Measurements from ENCODE around the gene ELMO1. TPM values are rescaled to one million over a fixed set of nuclear protein-coding genes. Genes with fewer than 3 reads are reported as not detected.

The ELMO1 gene
- total and polyA plus RNA-seq, 4 donors, result 6.7 to 51.5 (median 14.8) TPM

- Histone ChIP-seq H3K9me3 (ENCODE audit: control insufficient read depth in 4 of 4, low read length in 3 of 4) (no peaks in the 10 kb centered on the region), H3K4me3 (ENCODE audit: low read depth in 1 of 3, low read length in 3 of 3) (no peak overlapping the region), H3K27me3 (ENCODE audit: control insufficient read depth in 4 of 4, insufficient read depth in 4 of 4, low read length in 3 of 4) (no peaks in the 10 kb centered on the region), H3K27ac (ENCODE audit: low read depth in 1 of 2, low read length in 2 of 2) (no peak overlapping the region), H3K36me3 (ENCODE audit: control insufficient read depth in 4 of 4, insufficient read depth in 3 of 4, low read depth in 1 of 4, low read length in 3 of 4) (peaks cover 0 to 7% (median 1%) of the 10 kb centered on the region in 4 donors), H3K4me1 (ENCODE audit: control insufficient read depth in 4 of 4, insufficient read depth in 4 of 4, low read length in 3 of 4) (no peaks in the 10 kb centered on the region), H3K9ac (ENCODE audit: low read depth in 1 of 2, low read length in 2 of 2) (no peak overlapping the region)
- no peak for DNase-seq (ENCODE audit: low spot score)
- 90% methylated on average over 1 of the region's 1 CpG for WGBS
- TF ChIP-seq NR2F2 (IDR thresholded peaks at IDR 0.05) (no peak), GABPA (IDR thresholded peaks at IDR 0.05 in 1 of 2, conservative IDR thresholded peaks at IDR 0.05 in 1 of 2) (no peak), FOXA1 (IDR thresholded peaks at IDR 0.05) (no peak), MAX (IDR thresholded peaks at IDR 0.05) (no peak), EGR1 (IDR thresholded peaks at IDR 0.05; ENCODE audit: low read depth in 2 of 2) (no peak), CTCF (IDR thresholded peaks at IDR 0.05; ENCODE audit: low read depth, low read length, missing input control) (no peak), ATF3 (IDR thresholded peaks at IDR 0.05) (no peak), FOXA2 (IDR thresholded peaks at IDR 0.05) (no peak), JUND (IDR thresholded peaks at IDR 0.05) (no peak), SP1 (IDR thresholded peaks at IDR 0.05) (no peak), HNF4A (conservative IDR thresholded peaks at IDR 0.05) (no peak), HNF4G (IDR thresholded peaks at IDR 0.05) (no peak)
Measured at GRCh38 chr7:37262181-37262580, 186.5 kb downstream of the ELMO1 start.

GRCh38 chr7:37259319-37259821 is 189.3 kb downstream of the ELMO1 start:
- TF ChIP-seq FOXA2 (IDR thresholded peaks at IDR 0.05) (no peak), JUND (IDR thresholded peaks at IDR 0.05) (no peak)
- H3K27me3 ChIP-seq (ENCODE audit: control insufficient read depth in 4 of 4, insufficient read depth in 4 of 4, low read length in 3 of 4), result no peaks in the 10 kb centered on the region
- DNase-seq (ENCODE audit: low spot score), result no peak
- H3K36me3 ChIP-seq (ENCODE audit: control insufficient read depth in 4 of 4, insufficient read depth in 3 of 4, low read depth in 1 of 4, low read length in 3 of 4), result peaks cover 0 to 18% (median 5%) of the 10 kb centered on the region in 4 donors
- WGBS, result 79% methylated on average over 11 of the region's 11 CpGs
- no peak overlapping the region for H3K9ac ChIP-seq (ENCODE audit: low read depth in 1 of 2, low read length in 2 of 2)
- H3K9me3 ChIP-seq (ENCODE audit: control insufficient read depth in 4 of 4, low read length in 3 of 4), result no peaks in the 10 kb centered on the region
- H3K4me3 ChIP-seq (ENCODE audit: low read depth in 1 of 3, low read length in 3 of 3), result no peak overlapping the region
- no peak overlapping the region for H3K27ac ChIP-seq (ENCODE audit: low read depth in 1 of 2, low read length in 2 of 2)
- no peaks in the 10 kb centered on the region for H3K4me1 ChIP-seq (ENCODE audit: control insufficient read depth in 4 of 4, insufficient read depth in 4 of 4, low read length in 3 of 4)

- Histone ChIP-seq H3K27ac (ENCODE audit: low read depth in 1 of 2, low read length in 2 of 2) (no peak overlapping the region), H3K4me1 (ENCODE audit: control insufficient read depth in 4 of 4, insufficient read depth in 4 of 4, low read length in 3 of 4) (no peaks in the 10 kb centered on the region), H3K27me3 (ENCODE audit: control insufficient read depth in 4 of 4, insufficient read depth in 4 of 4, low read length in 3 of 4) (no peaks in the 10 kb centered on the region), H3K36me3 (ENCODE audit: control insufficient read depth in 4 of 4, insufficient read depth in 3 of 4, low read depth in 1 of 4, low read length in 3 of 4) (peaks cover 0 to 21% (median 8%) of the 10 kb centered on the region in 4 donors), H3K9ac (ENCODE audit: low read depth in 1 of 2, low read length in 2 of 2) (no peak overlapping the region), H3K4me3 (ENCODE audit: low read depth in 1 of 3, low read length in 3 of 3) (no peak overlapping the region), H3K9me3 (ENCODE audit: control insufficient read depth in 4 of 4, low read length in 3 of 4) (no peaks in the 10 kb centered on the region)
- DNase-seq (ENCODE audit: low spot score), result no peak
- TF ChIP-seq GABPA (IDR thresholded peaks at IDR 0.05 in 1 of 2, conservative IDR thresholded peaks at IDR 0.05 in 1 of 2) (no peak), CTCF (IDR thresholded peaks at IDR 0.05; ENCODE audit: low read depth, low read length, missing input control) (no peak), REST (IDR thresholded peaks at IDR 0.05) (no peak), EGR1 (IDR thresholded peaks at IDR 0.05; ENCODE audit: low read depth in 2 of 2) (no peak), SP1 (IDR thresholded peaks at IDR 0.05) (no peak), HNF4A (conservative IDR thresholded peaks at IDR 0.05) (no peak), FOXA2 (IDR thresholded peaks at IDR 0.05) (no peak), JUND (IDR thresholded peaks at IDR 0.05) (no peak), NR2F2 (IDR thresholded peaks at IDR 0.05) (no peak), ZBTB33 (IDR thresholded peaks at IDR 0.05) (no peak), YY1 (IDR thresholded peaks at IDR 0.05) (no peak), HNF4G (IDR thresholded peaks at IDR 0.05) (no peak), TAF1 (conservative IDR thresholded peaks at IDR 0.05) (no peak), FOXA1 (IDR thresholded peaks at IDR 0.05) (no peak), ATF3 (IDR thresholded peaks at IDR 0.05) (no peak)
Measured at GRCh38 chr7:37256631-37257030, 192.0 kb downstream of the ELMO1 start.

Data from liver (tissue), 9 donors.